ENCODE data around the gene ABR. TPM values are rescaled to one million over a fixed set of nuclear protein-coding genes. Genes with fewer than 3 reads are reported as not detected.

The ABR gene
- total and polyA plus RNA-seq, 4 donors = 2.7 to 12.9 (median 6.8) TPM

DNA sequence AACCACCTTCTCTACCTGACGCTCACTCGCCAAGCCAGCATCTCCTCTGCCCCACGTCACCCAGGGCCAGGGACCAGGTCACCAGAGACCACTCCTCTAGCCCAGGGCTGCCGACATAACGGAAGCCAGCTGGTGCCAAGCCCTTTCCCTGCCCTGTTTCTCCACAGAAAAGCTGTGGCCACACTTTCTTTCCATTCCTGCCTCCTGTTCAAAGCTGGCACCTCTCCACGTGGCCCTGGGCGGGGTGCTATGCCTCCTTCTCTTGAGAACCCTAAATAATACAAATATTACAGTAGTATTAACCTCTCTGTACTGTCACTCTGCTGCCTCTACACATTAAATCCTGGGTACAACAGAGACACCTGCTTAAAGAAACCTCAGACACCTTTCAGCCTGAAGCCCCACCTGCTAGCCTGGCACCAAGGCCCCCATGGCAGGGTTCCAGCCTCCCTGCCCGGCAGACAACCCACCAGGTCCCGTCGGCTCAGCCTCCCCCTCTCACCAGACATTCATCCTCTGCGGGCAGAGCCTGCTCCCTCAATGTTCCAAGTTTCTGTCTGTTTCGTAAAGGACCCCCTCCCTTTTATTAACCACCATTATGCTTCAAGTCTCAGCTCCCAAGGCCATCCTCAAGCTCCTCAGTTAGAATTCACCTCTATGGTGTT is 120.5 kb downstream of the ABR start:
- WGBS = 94% methylated on average over 12 of the region's 12 CpGs
- peaks cover 0 to 5% (median 0%) of the 10 kb centered on the region in 4 donors for H3K9me3 ChIP-seq (ENCODE audit: control insufficient read depth in 4 of 4, low read length in 3 of 4)
- H3K4me1 ChIP-seq (ENCODE audit: control insufficient read depth in 4 of 4, insufficient read depth in 4 of 4, low read length in 3 of 4) = no peaks in the 10 kb centered on the region
- peaks cover 0 to 7% (median 5%) of the 10 kb centered on the region in 4 donors for H3K36me3 ChIP-seq (ENCODE audit: control insufficient read depth in 4 of 4, insufficient read depth in 3 of 4, low read depth in 1 of 4, low read length in 3 of 4)
- H3K27ac ChIP-seq (ENCODE audit: low read depth in 1 of 2, low read length in 2 of 2) = no peak overlapping the region
- H3K9ac ChIP-seq (ENCODE audit: low read depth in 1 of 2, low read length in 2 of 2) = no peak overlapping the region
- no peaks in the 10 kb centered on the region for H3K27me3 ChIP-seq (ENCODE audit: control insufficient read depth in 4 of 4, insufficient read depth in 4 of 4, low read length in 3 of 4)
- H3K4me3 ChIP-seq (ENCODE audit: low read depth in 1 of 3, low read length in 3 of 3) = no peak overlapping the region
- no peak for TF ChIP-seq EGR1 (IDR thresholded peaks at IDR 0.05; ENCODE audit: low read depth in 2 of 2)
- TF ChIP-seq ZBTB33 (IDR thresholded peaks at IDR 0.05) = no peak
- TF ChIP-seq HNF4G (IDR thresholded peaks at IDR 0.05) = no peak
- no peak for TF ChIP-seq HNF4A (conservative IDR thresholded peaks at IDR 0.05)
- no peak for TF ChIP-seq SP1 (IDR thresholded peaks at IDR 0.05)
- TF ChIP-seq, protein P1, sequence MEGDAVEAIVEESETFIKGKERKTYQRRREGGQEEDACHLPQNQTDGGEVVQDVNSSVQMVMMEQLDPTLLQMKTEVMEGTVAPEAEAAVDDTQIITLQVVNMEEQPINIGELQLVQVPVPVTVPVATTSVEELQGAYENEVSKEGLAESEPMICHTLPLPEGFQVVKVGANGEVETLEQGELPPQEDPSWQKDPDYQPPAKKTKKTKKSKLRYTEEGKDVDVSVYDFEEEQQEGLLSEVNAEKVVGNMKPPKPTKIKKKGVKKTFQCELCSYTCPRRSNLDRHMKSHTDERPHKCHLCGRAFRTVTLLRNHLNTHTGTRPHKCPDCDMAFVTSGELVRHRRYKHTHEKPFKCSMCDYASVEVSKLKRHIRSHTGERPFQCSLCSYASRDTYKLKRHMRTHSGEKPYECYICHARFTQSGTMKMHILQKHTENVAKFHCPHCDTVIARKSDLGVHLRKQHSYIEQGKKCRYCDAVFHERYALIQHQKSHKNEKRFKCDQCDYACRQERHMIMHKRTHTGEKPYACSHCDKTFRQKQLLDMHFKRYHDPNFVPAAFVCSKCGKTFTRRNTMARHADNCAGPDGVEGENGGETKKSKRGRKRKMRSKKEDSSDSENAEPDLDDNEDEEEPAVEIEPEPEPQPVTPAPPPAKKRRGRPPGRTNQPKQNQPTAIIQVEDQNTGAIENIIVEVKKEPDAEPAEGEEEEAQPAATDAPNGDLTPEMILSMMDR (IDR thresholded peaks at IDR 0.05; ENCODE audit: low read depth, low read length, missing input control) = no peak
- TF ChIP-seq, protein P2, sequence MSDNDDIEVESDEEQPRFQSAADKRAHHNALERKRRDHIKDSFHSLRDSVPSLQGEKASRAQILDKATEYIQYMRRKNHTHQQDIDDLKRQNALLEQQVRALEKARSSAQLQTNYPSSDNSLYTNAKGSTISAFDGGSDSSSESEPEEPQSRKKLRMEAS (IDR thresholded peaks at IDR 0.05) = no peak
- no peak for TF ChIP-seq NR2F2 (IDR thresholded peaks at IDR 0.05)
- no peak for TF ChIP-seq YY1 (IDR thresholded peaks at IDR 0.05)
- TF ChIP-seq FOXA1 (IDR thresholded peaks at IDR 0.05) = no peak
- no peak for TF ChIP-seq RAD21 (IDR thresholded peaks at IDR 0.05)
- no peak for TF ChIP-seq GABPA (IDR thresholded peaks at IDR 0.05 in 1 of 2, conservative IDR thresholded peaks at IDR 0.05 in 1 of 2)
- TF ChIP-seq, protein P3, sequence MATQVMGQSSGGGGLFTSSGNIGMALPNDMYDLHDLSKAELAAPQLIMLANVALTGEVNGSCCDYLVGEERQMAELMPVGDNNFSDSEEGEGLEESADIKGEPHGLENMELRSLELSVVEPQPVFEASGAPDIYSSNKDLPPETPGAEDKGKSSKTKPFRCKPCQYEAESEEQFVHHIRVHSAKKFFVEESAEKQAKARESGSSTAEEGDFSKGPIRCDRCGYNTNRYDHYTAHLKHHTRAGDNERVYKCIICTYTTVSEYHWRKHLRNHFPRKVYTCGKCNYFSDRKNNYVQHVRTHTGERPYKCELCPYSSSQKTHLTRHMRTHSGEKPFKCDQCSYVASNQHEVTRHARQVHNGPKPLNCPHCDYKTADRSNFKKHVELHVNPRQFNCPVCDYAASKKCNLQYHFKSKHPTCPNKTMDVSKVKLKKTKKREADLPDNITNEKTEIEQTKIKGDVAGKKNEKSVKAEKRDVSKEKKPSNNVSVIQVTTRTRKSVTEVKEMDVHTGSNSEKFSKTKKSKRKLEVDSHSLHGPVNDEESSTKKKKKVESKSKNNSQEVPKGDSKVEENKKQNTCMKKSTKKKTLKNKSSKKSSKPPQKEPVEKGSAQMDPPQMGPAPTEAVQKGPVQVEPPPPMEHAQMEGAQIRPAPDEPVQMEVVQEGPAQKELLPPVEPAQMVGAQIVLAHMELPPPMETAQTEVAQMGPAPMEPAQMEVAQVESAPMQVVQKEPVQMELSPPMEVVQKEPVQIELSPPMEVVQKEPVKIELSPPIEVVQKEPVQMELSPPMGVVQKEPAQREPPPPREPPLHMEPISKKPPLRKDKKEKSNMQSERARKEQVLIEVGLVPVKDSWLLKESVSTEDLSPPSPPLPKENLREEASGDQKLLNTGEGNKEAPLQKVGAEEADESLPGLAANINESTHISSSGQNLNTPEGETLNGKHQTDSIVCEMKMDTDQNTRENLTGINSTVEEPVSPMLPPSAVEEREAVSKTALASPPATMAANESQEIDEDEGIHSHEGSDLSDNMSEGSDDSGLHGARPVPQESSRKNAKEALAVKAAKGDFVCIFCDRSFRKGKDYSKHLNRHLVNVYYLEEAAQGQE (IDR thresholded peaks at IDR 0.05) = no peak
- no peak for TF ChIP-seq TAF1 (conservative IDR thresholded peaks at IDR 0.05)
- no peak for DNase-seq (ENCODE audit: low spot score)

Measured in liver (tissue), 9 donors.